Stimulated activated CD4-positive, alpha-beta T cell treated with anti-CD3 and anti-CD28 coated beads, Interleukin-12 subunit alpha, Interleukin-12 subunit beta, amount 100 ng/mL, for 24 hours (primary cell): ENCODE results near the gene PEX1.
"Not testable (repeated sequence)": the region's sequence is repeated elsewhere in the genome, so short reads cannot be mapped to it uniquely, and the experiment has no call there.

Source experiments
- DNase-seq, 2 experiments: peaks; one replicate each; pipeline ENCODE4 v3.0.0-alpha.2; 2020; ENCODE audit warnings: low read depth in 2 of 2

Gene PEX1

DNA sequence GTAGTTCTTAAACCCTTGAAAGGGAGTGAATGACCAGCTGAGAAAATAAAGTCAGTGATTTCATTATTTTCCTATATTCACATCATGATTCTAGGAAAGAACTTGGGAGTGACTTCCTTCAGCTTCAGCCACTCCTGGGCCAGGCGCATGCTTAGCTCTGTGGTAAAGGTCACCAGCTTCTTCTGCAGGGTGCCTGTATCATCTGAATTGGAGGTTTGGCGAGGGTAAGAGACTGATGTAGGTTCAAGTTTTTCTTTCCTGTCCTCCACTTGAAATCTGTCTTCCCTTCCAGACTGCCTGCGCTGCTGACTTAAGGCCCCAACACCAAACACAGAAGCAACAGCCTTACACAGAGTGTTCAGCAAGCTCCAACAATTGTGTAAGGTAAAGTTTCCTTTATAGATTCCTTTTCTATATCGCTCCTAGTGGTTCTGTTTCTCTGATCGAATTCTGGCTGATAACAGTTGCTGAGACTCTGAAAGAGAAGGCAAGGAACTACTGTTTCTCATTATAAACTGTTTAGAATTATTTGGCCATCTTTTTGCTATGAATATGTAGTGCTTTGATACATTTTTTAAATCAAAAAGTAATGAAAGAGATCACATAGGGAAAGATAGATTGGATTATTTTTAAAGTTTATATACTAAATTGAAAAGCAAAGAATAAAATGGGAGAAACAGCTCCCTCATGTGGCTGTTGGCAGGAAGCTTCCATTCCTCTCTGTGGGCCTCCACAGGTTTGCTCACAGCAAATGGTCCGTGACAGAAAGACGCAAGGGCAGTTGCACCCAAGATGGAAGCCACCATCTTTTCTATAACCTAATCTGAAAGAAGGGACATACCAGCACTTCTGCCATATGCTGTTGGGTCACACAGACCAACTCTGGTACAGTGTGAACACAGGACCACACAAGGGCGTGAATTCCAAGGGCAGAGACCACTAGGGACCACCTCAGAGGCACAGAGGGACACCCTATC is 67.0 kb downstream of the PEX1 start:
- DNase-seq, result peak in 1 of 2 experiments; percentile 7

DNA sequence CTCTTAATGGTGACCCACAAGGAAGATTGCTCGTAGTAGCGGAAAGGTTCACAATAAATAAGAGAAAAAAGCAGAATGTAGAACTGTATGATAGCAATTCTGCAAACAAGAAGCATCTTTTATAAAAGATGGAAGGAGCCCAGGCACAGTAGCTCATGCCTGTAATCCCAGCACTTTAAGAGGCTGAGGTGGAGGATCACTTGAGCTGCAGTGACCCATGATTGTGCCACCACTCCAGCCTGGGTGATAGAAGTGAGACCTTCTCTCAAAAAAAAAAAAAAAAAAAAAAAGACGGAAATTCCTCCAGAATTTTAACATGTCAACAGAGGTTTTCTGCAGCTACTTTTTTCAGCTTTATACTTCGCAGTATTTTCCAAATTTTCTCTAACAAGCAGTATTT is 67.8 kb downstream of the PEX1 start:
- DNase-seq, result no peak

DNA sequence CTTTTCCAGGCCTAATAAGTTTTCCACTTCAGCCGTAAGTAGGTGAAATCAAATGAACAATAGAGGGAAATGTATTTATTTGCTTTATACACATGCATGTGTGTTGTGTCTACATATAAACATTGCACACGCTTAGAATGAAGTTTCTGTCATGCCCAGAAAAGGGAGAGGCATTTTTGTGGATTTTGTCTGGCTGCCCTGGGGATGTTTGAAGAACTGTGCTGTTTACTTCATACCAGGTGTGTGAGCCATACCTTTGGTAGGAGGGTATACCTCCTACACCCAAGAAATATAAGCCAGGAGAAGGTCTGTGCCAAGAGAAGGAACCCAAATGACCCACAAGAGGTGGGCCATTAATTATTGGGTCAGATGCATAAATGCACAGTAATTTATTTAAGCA is 68.2 kb downstream of the PEX1 start:
- no peak for DNase-seq

DNA sequence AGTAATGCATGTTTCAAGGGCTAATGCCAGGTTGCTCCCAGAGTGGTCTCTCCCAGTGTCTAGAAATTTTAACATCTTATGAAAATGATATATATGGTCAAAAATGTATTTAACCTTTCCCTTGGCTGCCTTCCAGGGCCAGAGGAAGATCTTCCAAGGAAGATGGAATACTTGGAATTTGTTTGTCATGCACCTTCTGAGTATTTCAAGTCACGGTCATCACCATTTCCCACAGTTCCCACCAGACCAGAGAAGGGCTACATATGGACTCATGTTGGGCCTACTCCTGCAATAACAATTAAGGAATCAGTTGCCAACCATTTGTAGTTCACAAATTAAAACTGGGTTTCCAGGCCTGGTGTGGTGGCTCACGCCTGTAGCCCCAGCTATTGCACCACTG is 72.1 kb downstream of the PEX1 start:
- no peak for DNase-seq

DNA sequence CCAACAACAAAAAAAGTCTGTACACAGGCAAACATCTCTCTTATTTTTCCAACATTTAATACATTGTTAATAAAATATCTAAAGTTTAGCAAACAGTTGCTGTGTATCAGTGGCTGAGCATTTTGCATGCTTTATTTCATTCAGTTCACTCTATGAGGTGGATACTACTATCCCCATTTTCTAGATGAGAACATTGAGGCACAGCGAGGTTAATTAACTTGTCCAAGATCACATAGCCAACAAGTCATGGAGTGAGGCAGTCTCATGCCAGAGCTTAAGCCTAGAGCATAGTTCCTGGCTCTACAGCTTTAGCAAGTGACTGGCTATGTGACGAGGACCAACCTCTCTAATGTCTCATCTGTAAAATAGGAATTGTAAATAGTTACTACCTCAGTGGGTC is 76.7 kb downstream of the PEX1 start:
- no peak for DNase-seq

DNA sequence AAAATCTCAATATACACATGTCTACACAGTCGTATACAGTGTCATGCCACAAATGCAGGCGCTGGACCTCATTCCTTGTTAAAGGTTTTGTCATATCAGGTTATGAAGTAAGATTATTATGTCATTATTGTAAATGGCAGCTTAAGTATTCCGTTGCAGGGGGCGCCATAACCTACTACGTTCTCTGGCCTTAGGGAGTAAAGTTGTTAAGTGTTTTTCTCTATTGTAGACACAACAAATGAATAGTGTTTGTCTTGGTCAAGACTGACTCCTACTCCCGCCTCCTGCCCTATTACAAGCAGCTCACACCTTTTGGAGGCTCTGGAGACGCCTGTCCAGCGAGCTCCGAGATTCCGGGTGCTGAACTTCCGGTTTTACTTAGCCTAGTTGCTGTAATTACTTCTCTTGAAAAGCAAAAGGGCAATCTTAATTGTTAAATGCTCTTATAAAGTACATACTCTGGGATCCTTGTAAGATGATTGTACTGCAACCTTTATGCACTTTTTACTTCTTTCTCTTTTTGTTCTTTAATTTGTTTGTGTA is 80.0 kb downstream of the PEX1 start:
- peak; percentile 7 to 27 for DNase-seq

DNA sequence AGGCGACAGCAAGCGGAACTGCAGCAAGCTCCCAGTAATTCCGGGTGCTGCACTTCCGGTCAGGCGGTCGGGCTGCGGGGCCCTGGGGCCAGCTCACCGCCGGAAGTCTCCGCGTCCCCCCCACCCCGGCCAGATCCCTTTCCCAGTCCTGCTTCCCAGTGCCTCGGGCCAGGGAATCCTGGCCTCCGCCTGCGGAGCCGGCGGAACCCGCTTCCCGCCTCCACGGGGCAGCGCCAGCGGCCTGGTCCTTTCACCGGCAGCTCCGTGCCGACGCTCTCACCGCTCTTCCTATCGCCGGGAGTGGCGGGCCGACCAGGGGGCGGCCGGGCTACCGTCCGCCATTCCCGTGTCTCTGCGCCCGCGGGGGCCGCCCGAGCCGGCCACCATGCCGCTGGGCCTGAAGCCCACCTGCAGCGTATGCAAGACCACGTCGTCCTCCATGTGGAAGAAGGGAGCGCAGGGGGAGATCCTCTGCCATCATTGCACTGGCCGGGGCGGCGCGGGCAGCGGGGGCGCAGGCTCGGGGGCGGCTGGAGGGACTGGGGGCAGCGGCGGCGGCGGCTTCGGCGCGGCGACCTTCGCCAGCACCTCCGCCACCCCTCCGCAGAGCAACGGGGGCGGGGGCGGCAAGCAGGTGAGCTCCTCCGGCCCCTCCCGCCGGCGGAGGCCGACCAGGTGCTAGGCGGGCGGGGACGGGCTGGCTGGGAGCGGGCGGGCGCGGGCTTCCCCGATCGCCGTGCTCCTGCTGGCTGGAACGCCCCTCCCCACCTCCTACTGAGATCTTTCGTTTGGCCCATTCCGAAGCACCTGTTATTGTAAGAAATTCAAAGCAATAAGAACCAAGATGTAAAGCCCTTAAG is 80.7 kb downstream of the PEX1 start, which contains the start of gene GATAD1:
Gene GATAD1 (plus strand): TSS at position 138 of the 860 bp plus-strand sequence. CDS start 248 bp downstream, at position 386.
- peak; percentile 66 to 71 for DNase-seq

DNA sequence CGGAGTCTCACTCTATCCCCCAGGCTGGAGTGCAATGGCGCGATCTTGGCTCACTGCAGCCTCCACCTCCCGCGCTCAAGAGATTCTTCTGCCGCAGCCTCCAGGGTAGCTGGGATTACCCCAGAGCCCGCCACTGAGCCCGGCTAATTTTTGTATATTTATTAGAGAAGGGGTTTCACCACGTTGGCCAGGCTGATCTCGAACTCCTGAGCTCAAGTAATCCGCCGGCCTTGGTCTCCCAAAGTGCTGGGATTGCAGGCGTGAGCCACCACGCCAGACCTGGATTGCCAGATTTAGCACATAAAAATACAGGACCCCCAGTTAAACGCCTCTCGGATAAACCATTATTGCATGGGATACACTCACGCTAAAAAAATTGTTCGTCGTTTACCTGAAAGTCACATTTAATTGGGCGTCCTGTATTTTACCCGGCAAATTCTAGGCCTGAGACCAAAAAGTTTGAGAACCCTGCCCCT is 81.4 kb downstream of the PEX1 start:
- DNase-seq, result no peak

DNA sequence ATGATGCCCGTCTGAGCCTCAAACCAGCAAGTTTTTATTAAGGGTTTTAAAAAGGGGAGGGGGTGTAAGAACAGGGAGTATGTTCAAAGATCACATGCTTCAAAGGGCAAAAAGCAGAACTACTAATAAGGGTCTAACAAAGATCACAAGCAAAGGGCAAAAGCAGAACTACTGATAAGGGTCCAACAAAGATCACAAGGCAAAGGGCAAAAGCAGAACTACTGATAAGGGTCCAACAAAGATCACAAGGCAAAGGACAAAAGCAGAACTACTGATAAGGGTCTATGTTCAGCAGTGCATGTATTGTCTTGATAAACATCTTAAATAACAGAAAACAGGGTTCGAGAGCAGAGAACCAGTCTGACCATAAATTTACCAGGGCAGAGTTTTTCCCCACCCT is 85.6 kb downstream of the PEX1 start:
- DNase-seq, result not testable (repeated sequence)

DNA sequence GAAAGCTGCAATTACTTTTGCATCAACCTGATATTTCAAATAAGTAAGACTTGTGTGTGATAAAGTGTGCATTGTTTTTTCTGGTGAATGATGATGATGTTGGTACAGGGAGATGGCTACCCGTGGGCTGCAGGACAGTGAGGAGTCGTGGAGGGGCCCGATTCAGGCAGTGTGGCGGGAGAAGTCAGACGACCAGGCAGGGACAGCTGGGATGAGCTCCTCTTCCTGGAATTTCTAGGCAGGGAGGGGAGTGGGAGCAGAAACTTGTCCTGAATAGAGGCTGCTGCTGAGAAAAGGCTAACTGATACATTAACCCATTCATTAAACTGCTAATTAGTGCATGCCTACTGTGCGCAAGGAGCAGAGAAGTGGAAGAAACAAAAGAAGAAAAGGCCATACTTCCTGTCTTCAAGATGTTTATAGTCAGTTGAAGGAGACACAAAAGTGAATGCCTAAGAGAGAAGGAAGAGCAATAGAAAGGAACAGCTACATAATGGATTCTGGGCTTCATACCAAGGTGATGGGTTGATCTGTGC is 90.3 kb downstream of the PEX1 start:
- no peak for DNase-seq
